UCSD-AML1 (cell line): ENCODE results near the gene PRKX.
"Not testable (repeated sequence)": the region's sequence is repeated elsewhere in the genome, so short reads cannot be mapped to it uniquely, and the experiment has no call there.

Source experiments
- DNase-seq: peaks from one replicate; lab custom pipeline; 2025; ENCODE audit not compliant: unreplicated experiment; lab: John Stamatoyannopoulos, UW

Gene PRKX

GRCh38 chrX:3713225-3713936 is at the start of gene PRKX:
TSS of gene PRKX (minus strand) at chrX:3713649. CDS start at chrX:3713253, 396 bp downstream.
- DNase-seq = peak; percentile 86

DNA sequence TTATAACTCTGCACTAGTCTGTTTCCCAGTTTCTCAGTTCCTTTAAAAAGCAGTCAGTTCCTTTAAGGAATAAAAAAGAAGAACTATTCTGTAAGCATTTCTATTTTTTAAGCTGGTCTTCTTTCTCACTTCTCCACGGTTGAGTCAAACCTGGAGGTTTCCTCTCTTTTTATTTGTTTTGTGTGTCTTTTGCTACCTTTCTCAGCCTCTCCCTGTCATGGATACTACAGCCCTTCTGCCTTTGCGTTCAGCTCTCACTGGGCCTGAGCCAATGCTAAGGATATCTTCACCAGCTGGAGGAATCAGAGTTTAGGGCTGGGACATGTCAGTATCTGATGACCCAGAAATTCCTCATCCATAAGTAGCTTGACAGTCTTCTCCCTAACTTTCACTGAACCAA is 49.7 kb upstream of the PRKX start:
- no peak for DNase-seq

DNA sequence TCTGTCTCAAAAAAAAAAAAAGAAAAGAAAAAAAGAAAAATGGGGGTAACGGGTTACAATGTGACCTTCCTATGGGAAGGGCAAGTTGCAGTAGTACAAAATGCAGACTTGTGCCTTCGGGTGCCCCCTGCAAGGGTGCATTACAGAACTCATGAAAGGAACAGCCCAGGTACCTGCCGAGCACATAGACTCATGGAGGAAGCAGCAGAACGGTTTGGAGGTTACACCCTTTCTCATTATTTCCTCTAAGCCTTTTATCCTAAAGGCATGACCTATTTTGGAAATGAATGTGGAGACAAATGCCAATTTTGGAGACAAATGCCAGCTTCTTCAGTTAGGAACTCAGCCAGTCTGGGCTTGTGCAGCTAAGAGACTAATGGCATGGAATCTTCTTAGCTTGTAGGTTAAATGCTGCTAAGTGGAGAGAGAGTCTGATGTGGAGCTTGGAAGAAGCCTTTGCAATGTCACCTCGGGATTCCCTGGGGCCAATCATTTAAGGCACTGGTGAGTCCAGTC is 44.1 kb upstream of the PRKX start:
- no peak for DNase-seq

GRCh38 chrX:3748052-3748559 is 34.7 kb upstream of the PRKX start:
- no peak for DNase-seq

GRCh38 chrX:3743801-3744439 is 30.5 kb upstream of the PRKX start:
- peak; percentile 58 for DNase-seq

DNA sequence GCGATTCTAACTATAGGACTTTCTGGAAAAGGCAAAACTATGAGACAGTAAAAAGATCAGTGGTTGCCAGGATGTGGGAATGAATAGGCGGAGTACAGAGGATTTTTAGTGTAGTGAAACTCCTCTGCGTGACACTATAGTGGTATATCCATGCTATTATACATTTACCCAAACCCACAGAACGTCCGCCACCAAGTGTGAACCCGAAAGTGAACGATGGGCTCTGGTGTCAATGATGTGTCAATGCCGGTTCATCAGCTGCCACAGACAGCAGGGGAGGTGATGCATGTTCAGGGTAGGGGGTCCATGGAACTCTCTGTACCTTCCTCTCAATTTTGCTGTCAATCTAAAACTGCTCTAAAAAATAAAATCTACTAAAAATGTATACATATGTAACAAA is 27.5 kb upstream of the PRKX start:
- not testable (repeated sequence) for DNase-seq

GRCh38 chrX:3738509-3738908 is 25.1 kb upstream of the PRKX start:
- no peak for DNase-seq

GRCh38 chrX:3736536-3736935 is 23.1 kb upstream of the PRKX start:
- DNase-seq = not testable (repeated sequence)

- not testable (repeated sequence) for DNase-seq
Measured at GRCh38 chrX:3735891-3736290, 22.4 kb upstream of the PRKX start.

GRCh38 chrX:3734456-3734855 is 21.0 kb upstream of the PRKX start:
- not testable (repeated sequence) for DNase-seq

GRCh38 chrX:3733043-3733430 is 19.6 kb upstream of the PRKX start:
- DNase-seq = no peak

DNA sequence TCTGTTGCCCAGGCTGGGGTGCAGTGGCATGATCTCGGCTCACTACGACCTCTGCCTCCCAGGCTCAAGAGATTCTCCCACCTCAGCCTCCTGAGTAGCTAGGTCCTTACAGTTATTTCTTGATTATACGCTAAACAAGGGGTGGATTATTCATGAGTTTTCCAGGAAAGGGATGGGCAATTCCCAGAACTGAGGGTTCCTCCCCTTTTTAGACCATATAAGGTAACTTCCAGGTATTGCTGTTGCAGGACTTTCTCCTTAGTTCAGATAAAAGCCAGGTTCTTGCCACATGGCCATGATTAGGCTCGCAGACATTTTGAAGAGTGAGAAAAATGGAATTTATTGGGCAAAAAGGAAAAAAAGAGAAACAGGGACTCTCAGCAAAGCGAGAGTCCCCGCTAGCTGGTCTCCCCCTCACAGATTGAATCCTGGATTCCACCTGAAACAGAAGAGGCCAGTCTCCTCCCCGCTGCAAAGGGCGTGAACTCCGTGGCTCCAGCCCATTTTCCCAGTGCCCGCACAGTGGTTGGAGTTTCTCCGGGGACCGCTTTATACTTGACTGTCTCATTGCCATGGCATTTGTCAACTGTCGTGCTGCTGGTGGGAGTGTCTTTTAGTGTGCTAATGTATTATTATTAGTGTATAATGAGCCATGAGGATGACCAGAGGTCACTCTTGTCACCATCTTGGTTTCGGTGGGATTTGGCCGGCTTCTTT is 19.0 kb upstream of the PRKX start:
- DNase-seq = not testable (repeated sequence)

GRCh38 chrX:3728454-3728853 is 15.0 kb upstream of the PRKX start:
- DNase-seq = no peak

DNA sequence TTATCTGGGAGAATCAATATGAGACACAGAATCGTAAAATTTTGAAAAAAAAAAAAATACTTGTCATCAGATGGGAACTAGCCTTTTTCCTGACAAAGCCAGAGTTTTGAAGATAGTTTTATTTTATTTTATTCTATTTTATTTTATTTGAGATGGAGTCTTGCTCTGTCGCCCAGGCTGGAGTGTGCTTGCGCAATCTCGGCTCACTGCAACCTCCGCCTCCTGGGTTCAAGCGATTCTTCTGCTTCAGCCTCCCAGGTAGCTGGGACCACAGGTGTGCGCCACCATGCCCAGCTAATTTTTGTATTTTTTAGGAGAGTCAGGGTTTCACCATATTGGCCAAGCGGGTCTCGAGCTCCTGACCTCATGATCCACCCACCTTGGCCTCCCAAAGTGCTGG is 10.0 kb upstream of the PRKX start:
- DNase-seq = not testable (repeated sequence)

DNA sequence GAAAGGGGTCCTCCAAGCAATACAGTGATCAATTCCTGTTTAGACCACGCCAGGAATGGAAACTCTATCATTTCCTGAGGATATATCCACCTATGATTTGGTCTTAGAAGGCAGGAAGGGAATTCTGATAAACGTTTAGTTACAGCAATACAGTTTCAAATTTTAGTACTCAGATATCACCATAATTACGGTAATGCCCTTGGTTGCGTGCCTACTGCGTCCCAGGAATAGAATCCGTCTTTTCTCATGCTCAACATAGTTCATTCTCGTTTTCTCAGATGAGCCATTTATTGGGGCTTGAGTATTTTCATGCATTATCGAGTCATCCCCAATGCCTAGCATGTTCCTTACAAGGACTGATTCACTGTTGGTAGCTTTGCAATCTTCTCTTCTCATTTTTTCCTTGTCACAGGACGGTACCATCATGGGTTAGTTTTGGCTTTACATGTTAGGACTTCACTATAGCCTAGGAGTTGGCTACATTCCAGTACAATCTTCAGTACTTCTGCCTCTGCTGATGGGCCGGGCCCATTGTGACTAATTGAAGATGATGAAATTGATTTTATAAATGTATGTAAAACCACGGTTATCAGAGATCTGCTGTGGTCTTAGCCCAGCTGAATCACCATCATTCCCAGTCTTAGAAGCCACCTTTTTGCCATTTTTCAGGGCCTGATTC is 4.4 kb upstream of the PRKX start:
- no peak for DNase-seq

DNA sequence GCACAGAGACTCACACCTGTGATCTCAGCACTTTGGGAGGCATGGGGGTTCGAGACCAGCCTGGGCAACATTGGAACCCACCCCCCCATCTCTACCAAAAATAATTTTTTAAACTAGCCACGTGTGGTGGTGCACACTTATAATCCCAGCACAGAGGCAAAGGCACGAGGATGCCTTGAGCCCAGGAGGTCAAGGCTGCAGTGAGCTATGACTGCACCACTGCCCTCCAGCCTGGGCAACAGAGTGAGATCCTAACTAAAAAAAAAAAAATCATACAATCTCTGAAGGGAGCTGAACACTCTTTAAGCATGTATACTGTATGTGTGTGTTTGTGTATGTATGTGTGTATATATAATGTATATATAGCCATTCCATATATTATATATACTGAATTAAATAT is 2.5 kb upstream of the PRKX start:
- no peak for DNase-seq

GRCh38 chrX:3714706-3715479 is 1.4 kb upstream of the PRKX start:
- DNase-seq = not testable (repeated sequence)

DNA sequence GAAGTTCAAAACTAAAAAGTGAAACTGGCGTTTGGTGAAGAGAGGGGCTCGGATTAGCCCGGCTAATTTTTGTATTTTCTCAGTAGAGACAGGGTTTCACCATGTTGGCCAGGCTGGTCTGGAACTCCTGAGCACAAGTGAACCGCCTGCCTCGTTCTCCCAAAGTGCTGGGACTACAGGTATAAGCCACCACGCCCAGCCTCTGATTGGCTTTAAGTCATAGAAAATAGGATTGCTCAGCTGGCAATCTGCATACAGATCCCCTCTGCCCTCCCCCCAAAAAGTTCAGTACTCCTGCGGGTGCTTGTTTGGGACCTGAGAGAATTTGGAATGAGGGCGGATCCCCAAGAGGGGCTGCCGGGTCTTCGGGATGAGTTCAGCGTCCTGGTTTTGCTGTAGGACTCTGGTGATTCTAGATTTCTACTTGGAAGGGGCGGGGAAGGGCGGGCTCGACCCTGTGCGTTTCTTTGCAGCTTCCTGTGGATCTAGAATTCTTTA is 537 bp upstream of the PRKX start:
- no peak for DNase-seq

- DNase-seq = no peak
Measured at GRCh38 chrX:3712870-3713224, 602 bp downstream of the PRKX start.
